PC-9 (cell line): ENCODE measurements around the gene ILF2. TPM values are rescaled to one million over a fixed set of nuclear protein-coding genes. Genes with fewer than 3 reads are reported as not detected.

Experiments used
- BruUV-seq: library from RNA; stranded (reverse); fragments of 400-500 nt; replicated peaks from 2 replicates; lab custom pipeline; 2021; lab: Mats Ljungman, UMichigan
- CTCF ChIA-PET: fragments of 300-600 bp; sonication (Branson Sonifier 250); formaldehyde crosslinking; loops from one replicate; lab custom pipeline; 2022; ENCODE audit warnings: antibody characterized with exemption; lab: Charles Lee
- POLR2A ChIA-PET: fragments of 300-600 bp; sonication (Branson Sonifier 250); formaldehyde crosslinking; loops from one replicate; lab custom pipeline; 2022; ENCODE audit warnings: antibody characterized with exemption; ENCODE audit not compliant: unreplicated experiment; lab: Charles Lee
- DNase-seq, 2 experiments: peaks; one replicate each; pipeline versions ENCODE4 v3.0.0 to v3.0.0-alpha.2; 2015 to 2022; ENCODE audit warnings: mixed read lengths in 1 of 2
- H2AFZ ChIP-seq: fragments of 200-600 bp; sonication (generic); 2 replicates; pipeline ENCODE4 v1.8.1; 2017; ENCODE audit warnings: antibody characterized with exemption
- H3F3A ChIP-seq: fragments of 200-600 bp; sonication (generic); 2 replicates; pipeline ENCODE4 v1.8.1; 2017; ENCODE audit warnings: antibody characterized with exemption, mild to moderate bottlenecking, low read depth; ENCODE audit not compliant: insufficient read depth
- H3K27ac ChIP-seq: fragments of 200-600 bp; sonication (generic); 2 replicates; pipeline ENCODE4 v1.6.1; 2016; ENCODE audit warnings: mixed run types
- H3K27me3 ChIP-seq: fragments of 200-600 bp; sonication (generic); 2 replicates; pipeline ENCODE4 v1.6.1; 2016; ENCODE audit warnings: low read depth, mixed run types; ENCODE audit not compliant: insufficient read depth
- H3K36me3 ChIP-seq: fragments of 200-600 bp; sonication (generic); 2 replicates; pipeline ENCODE4 v1.6.1; 2016; ENCODE audit warnings: low read depth, mixed run types
- H3K4me1 ChIP-seq: fragments of 200-600 bp; sonication (generic); replicated peaks from 2 replicates; pipeline ENCODE4 v1.6.1; 2016; ENCODE audit warnings: mixed run types; ENCODE audit not compliant: insufficient read depth
- H3K4me2 ChIP-seq: fragments of 200-600 bp; sonication (generic); 2 replicates; pipeline ENCODE4 v1.6.1; 2017; ENCODE audit warnings: mixed run types
- H3K4me3 ChIP-seq: fragments of 200-600 bp; sonication (generic); 2 replicates; pipeline ENCODE4 v1.6.1; 2016; ENCODE audit warnings: mixed run types
- H3K79me2 ChIP-seq: fragments of 200-600 bp; sonication (generic); 2 replicates; pipeline ENCODE4 v1.6.1; 2017; ENCODE audit warnings: low read depth, mixed run types
- H3K9me2 ChIP-seq: fragments of 200-600 bp; sonication (generic); 2 replicates; pipeline ENCODE4 v1.8.1; 2017; ENCODE audit warnings: mild to moderate bottlenecking; ENCODE audit not compliant: insufficient read depth
- H3K9me3 ChIP-seq: fragments of 200-600 bp; sonication (generic); 2 replicates; pipeline ENCODE4 v1.8.1; 2016; ENCODE audit warnings: low read depth; ENCODE audit not compliant: insufficient read depth
- H4K20me1 ChIP-seq: fragments of 200-600 bp; sonication (generic); 2 replicates; pipeline ENCODE4 v1.8.1; 2017; ENCODE audit not compliant: insufficient read depth
- EZH2 ChIP-seq: fragments of 200-600 bp; sonication (generic); IDR thresholded peaks from 2 replicates; pipeline ENCODE4 v1.8.0; 2017; ENCODE audit warnings: antibody characterized with exemption, low read depth
- intact Hi-C: fragments of 100-400 bp; cut with micrococcal nuclease; formaldehyde crosslinking; loops from one replicate; pipeline ENCODE4 v1.10.0; 2022; ENCODE audit not compliant: unreplicated experiment
- total RNA-seq: library from RNA; stranded (reverse); gene quantifications from 2 replicates; pipeline ENCODE4 v1.2.3, GENCODE V29; 2021
- TF ChIP-seq, protein P1 (sequence below): fragments of 200-600 bp; sonication (generic); conservative IDR thresholded peaks from 2 replicates; pipeline ENCODE4 v1.6.1; 2017; ENCODE audit warnings: mixed run types, antibody characterized with exemption, mild to moderate bottlenecking, moderate library complexity

ILF2 gene
- total RNA-seq, 1 experiment from 2014 or later: 145 TPM

DNA sequence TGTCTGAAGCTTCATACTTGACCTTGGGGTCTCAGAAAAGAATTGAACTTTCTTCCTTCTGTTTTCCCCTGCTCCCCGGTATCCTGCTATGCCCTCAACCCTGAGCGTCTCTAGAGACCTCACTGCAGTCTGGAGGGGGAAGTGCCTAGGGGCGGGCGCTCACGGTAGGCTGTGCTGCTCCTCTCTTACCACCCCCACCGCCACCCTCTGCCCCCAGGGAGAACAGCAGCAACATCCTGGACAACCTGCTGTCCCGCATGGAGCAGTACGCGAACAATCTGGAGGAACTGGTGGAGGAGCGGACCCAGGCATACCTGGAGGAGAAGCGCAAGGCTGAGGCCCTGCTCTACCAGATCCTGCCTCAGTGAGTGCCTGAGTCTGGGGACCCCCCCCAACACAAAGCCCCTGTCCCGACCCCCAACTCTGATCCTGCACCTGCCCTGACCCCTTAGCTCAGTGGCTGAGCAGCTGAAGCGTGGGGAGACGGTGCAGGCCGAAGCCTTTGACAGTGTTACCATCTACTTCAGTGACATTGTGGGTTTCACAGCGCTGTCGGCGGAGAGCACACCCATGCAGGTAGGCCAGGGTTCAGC, 18.0 kb upstream of the ILF2 start:
- no peaks in the 10 kb centered on the region for H3K36me3 ChIP-seq
- no peak overlapping the region for H2AFZ ChIP-seq
- no peak for DNase-seq
- POLR2A ChIA-PET: no interaction called here
- intact Hi-C loops: no loop called here
- no peak overlapping the region for H3K4me3 ChIP-seq
- CTCF ChIA-PET: no interaction called here
- no peaks in the 10 kb centered on the region for H3K79me2 ChIP-seq
- TF ChIP-seq, protein P1, sequence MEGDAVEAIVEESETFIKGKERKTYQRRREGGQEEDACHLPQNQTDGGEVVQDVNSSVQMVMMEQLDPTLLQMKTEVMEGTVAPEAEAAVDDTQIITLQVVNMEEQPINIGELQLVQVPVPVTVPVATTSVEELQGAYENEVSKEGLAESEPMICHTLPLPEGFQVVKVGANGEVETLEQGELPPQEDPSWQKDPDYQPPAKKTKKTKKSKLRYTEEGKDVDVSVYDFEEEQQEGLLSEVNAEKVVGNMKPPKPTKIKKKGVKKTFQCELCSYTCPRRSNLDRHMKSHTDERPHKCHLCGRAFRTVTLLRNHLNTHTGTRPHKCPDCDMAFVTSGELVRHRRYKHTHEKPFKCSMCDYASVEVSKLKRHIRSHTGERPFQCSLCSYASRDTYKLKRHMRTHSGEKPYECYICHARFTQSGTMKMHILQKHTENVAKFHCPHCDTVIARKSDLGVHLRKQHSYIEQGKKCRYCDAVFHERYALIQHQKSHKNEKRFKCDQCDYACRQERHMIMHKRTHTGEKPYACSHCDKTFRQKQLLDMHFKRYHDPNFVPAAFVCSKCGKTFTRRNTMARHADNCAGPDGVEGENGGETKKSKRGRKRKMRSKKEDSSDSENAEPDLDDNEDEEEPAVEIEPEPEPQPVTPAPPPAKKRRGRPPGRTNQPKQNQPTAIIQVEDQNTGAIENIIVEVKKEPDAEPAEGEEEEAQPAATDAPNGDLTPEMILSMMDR: no peak
- no peak for TF ChIP-seq EZH2
- no TSS peak for BruUV-seq
- H3K4me1 ChIP-seq: peaks cover 9% of the 10 kb centered on the region
- H3K9me3 ChIP-seq: no peaks in the 10 kb centered on the region
- H3K27me3 ChIP-seq: no peaks in the 10 kb centered on the region
- no peaks in the 10 kb centered on the region for H3K9me2 ChIP-seq
- no peaks in the 10 kb centered on the region for H4K20me1 ChIP-seq
- no peak overlapping the region for H3K4me2 ChIP-seq
- no peak overlapping the region for H3K27ac ChIP-seq
- no peaks in the 10 kb centered on the region for H3F3A ChIP-seq

DNA sequence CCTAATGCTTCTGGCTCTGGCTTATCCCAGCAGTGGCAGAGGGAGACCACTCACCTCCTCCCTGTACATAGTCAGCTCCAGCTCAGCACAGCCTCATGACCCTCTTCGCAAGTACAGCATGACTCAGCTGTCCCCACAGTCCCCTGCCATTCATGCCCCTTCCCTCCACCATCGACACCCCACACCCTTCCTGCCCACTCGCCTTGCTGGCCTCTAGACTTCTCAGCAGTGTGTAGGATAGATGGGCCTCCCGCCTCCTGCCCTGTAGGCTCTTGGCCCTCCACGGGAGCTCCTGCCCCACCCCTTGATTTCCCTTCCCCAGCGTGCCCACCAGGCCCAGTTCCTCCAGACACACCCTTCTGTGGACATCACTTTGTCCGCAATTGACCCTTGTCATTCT, 17.5 kb upstream of the ILF2 start:
- no peak overlapping the region for H3K4me3 ChIP-seq
- CTCF ChIA-PET: no interaction called here

DNA sequence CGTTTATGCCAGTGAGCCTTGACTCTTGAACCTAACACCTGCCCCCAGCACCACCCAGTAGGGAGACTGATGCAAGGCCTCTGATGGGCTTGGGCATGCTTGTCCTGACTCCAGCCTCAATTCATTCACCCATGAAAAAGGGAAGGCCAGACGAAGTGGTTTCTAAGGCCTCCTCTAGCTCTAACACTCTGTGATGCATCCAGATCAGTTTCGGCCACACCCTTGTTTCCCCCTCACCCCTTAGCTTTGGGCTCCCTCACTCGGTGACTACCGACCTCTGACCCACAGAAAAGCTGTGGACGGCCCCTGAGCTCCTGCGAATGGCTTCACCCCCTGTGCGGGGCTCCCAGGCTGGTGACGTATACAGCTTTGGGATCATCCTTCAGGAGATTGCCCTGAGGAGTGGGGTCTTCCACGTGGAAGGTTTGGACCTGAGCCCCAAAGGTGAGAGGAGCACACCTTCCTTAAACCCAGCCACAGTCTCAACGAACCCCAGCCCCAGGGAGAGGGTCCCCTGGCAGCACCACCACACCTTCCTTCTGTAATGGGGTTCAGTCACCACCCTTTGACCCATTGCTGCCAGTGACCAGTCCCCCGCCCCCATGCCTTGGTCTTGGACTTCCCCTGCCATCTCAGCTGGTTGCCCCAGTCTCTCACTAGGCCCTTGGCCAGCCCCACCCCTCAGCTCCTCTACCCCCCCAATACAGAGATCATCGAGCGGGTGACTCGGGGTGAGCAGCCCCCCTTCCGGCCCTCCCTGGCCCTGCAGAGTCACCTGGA, 16.7 kb upstream of the ILF2 start:
- no peaks in the 10 kb centered on the region for H3K9me3 ChIP-seq
- TF ChIP-seq, protein P1: no peak
- no peak for TF ChIP-seq EZH2
- no peaks in the 10 kb centered on the region for H3K9me2 ChIP-seq
- intact Hi-C loops: no loop called here
- no peaks in the 10 kb centered on the region for H3K4me1 ChIP-seq
- no peaks in the 10 kb centered on the region for H3K27me3 ChIP-seq
- H3K27ac ChIP-seq: no peak overlapping the region
- H3K4me3 ChIP-seq: no peak overlapping the region
- no peaks in the 10 kb centered on the region for H4K20me1 ChIP-seq
- no peak overlapping the region for H2AFZ ChIP-seq
- BruUV-seq: no TSS peak
- H3K4me2 ChIP-seq: no peak overlapping the region
- POLR2A ChIA-PET: interaction anchor here (0.5 kb wide), 1 partner anchor 67 kb away, joined by 19 read pairs; no protein-coding TSS in a partner anchor
- H3K79me2 ChIP-seq: no peaks in the 10 kb centered on the region
- no peak for DNase-seq
- H3F3A ChIP-seq: no peaks in the 10 kb centered on the region
- H3K36me3 ChIP-seq: no peaks in the 10 kb centered on the region
- CTCF ChIA-PET: no interaction called here

More for the DNA sequence above, 17.5 kb upstream of the ILF2 start:
- H3K36me3 ChIP-seq: no peaks in the 10 kb centered on the region
- H3K79me2 ChIP-seq: no peaks in the 10 kb centered on the region
- H3K4me2 ChIP-seq: no peak overlapping the region
- DNase-seq: no peak
- H3K27me3 ChIP-seq: no peaks in the 10 kb centered on the region
- H4K20me1 ChIP-seq: no peaks in the 10 kb centered on the region
- no peaks in the 10 kb centered on the region for H3K9me3 ChIP-seq
- peaks cover 6% of the 10 kb centered on the region for H3K4me1 ChIP-seq
- BruUV-seq: no TSS peak
- intact Hi-C loops: no loop called here
- no peak overlapping the region for H2AFZ ChIP-seq
- no peak for TF ChIP-seq EZH2
- TF ChIP-seq, protein P1: no peak
- H3F3A ChIP-seq: no peaks in the 10 kb centered on the region
- POLR2A ChIA-PET: interaction anchor here (0.5 kb wide), 1 partner anchor 66 kb away, joined by 19 read pairs; no protein-coding TSS in a partner anchor
- H3K27ac ChIP-seq: no peak overlapping the region
- H3K9me2 ChIP-seq: no peaks in the 10 kb centered on the region
